ENCODE data around the gene SAP25. TPM values are rescaled to one million over a fixed set of nuclear protein-coding genes. Genes with fewer than 3 reads are reported as not detected.
A peak's percentile ranks its signal among the peaks of the same experiment; 100 is the strongest.

The SAP25 gene
- not detected in 2 replicates for total RNA-seq

DNA sequence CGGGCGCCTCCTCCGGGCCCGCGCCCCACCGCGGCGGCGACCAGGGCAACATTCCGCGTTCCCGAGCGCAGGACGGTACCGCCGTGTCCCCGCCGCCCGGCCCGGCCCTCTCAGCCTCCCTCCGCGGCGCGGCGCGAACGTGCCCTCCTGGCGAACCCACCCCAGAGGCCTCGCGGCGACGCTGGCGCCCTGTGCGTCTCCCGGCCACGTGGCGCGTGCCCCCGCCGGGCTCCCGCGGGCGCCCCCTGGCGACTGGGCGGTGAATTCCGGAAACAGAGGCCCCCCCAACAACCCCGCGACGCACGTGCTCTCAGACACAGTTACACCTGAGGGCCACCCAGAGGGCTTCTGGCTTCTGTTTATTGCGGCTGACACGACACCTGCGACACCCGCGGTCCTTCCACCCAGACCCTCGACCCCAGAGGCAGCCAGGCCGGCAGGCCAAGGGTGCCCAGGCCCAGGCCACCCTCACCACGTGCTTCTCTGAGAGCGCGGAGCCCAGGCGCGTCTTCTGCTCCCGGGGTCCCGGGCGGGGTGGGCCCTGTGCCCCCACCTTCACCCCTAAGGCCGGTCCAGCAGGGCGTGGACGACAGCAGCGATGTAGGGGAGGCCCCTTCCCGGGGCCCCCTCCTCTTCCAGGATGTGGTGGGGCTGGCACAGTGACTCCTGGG lies at the start of gene SAP25:
Gene SAP25 (minus strand): TSS at position 210 of the 671 bp plus-strand sequence. CDS start 158 bp downstream, at position 52.
- no peak for DNase-seq

DNA sequence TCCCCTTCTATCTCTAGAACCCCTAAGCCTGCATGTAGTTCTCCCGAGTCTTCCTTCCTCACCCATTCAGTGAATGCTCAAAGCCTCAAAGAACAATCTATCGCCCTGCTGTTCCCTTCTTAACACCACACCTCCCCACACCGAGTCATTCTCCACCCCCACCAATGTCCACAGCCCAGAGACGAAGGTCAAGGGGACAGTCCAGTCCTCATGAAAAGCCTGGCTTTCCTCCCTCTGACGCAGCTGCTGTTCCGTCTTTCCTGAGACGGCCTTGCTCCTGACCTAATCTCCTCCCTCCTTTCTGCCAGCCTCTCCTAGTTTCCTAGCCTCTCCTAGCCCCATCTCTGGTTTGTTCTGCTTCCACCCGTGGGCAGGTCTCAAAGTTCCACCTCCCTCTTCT lies 47.9 kb upstream of the SAP25 start:
- DNase-seq, result no peak

- DNase-seq, result no peak
Measured at GRCh38 chr7:100620804-100621203, 47.1 kb upstream of the SAP25 start.

GRCh38 chr7:100620239-100620638 lies 46.5 kb upstream of the SAP25 start:
- DNase-seq, result no peak

- no peak for DNase-seq
Measured at GRCh38 chr7:100614308-100614861, 40.7 kb upstream of the SAP25 start.

- DNase-seq, result no peak
Measured at GRCh38 chr7:100613412-100614175, 39.9 kb upstream of the SAP25 start.

- peak; percentile 36 for DNase-seq
Measured at GRCh38 chr7:100612730-100613390, 39.2 kb upstream of the SAP25 start.

DNA sequence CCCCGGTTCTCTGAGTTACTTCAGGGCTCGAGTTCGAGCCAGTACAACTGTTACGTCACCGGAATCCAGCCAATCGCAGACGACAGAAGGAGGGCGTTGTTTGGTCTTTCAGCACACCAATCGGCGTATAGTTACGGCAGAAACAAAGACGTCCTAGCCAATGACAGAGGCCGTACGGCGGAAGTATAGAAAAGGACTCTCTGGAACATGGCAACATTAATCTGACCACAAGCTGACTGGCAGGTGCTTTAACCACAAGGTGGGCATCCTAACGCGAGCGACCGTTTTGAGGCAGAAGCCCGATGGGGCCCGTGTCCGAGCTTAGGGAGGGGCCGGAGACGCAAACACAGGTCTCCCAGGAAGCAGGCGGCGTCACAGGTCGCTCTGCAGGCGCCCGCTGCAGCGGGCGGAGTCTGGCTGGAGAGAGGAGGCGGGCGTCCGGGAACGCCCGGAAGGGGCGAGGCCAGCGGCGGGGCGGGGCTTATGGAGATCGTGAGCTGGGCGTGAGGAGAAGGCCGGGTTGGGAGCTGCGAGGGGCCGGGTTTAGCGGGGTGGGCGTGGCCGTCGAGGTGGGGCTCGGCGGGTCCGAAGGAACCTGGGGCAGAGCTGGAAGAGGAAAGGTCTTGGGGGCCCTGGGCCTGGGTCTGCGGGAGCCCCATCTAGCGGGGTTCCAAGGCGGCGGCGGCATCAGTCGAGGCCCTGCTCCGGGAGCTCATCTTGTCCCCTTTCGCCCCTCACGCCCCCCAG lies 38.5 kb upstream of the SAP25 start, which contains the start of gene MOSPD3:
Gene MOSPD3 (plus strand): TSS at position 558 of the 747 bp plus-strand sequence. CDS start 252 bp downstream, outside the sequence.
- DNase-seq, result peak; percentile 100

DNA sequence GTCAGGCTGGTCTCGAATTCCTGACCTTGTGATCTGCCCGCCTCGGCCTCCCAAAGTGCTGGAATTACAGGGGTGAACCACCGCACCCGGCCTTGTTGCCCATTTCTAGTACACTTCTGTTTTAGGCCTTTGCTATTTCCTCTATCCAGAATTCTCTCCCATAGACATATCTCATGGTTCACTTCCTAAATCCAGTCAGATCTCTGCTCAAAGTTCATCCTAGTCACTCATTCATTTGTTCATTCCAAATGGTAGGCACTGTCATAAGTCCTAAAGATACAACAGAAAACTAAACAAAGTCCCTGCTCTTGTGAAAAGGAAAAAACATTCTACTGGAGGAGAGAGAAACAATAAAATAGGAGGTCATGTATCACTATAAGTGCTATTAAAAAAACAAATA lies 36.3 kb upstream of the SAP25 start:
- no peak for DNase-seq

DNA sequence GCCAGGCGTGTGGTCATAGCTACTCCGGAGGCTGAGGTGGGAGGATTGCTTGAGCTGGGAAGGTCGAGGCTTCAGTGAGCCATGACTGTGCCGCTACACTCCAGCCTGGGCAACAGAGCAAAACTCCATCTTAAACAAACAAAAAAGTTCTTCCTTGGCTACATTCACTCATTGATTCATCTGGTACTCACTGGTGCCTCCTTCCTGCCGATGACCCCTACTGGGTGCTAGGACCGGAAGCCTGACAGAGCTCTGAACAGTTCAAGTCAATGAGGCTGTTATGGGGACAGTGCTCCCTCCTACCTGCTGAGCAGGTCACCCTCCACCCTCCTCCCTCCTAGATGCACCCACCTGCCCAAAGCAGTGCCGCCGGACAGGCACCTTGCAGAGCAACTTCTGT lies 33.4 kb upstream of the SAP25 start:
- DNase-seq, result no peak

- DNase-seq, result no peak
Measured at GRCh38 chr7:100606313-100606712, 32.6 kb upstream of the SAP25 start.

DNA sequence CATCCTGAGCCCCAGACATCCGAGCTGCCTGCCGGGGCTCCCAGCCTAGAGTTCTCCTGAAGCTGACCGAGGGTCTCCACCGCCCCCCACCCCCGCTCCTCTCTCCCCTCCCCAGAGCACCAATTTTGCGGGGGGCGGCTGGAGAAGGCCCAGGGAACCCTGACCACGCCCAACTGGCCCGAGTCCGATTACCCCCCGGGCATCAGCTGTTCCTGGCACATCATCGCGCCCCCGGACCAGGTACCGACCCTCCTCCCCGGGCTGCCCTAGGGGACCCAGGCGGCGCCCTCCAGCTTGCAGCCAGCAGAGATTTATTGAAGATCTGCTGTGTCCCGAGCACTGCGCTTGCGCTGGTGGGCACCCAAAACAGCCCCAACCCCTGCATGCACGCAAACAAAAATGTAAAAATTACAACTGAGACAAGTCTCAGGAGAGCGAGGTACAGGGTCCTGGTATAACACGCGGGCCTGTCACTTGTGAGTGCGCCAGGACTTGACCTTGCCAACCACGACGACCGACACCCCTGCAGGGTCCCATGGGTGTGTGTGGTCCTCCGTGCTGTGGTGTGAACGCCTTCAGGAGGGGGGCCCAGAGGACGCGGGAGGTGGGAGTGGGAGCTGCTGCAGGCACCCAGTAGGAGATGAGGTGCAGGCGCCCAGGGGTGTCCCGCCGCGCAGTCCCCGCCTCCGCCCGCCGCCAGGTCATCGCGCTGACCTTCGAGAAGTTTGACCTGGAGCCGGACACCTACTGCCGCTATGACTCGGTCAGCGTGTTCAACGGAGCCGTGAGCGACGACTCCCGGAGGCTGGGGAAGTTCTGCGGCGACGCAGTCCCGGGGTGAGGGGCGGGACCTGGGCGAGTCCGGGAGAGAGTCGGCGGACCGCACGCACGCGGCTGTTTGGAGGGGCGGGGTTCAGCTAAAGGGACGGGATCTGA lies 31.5 kb upstream of the SAP25 start:
- DNase-seq, result no peak

DNA sequence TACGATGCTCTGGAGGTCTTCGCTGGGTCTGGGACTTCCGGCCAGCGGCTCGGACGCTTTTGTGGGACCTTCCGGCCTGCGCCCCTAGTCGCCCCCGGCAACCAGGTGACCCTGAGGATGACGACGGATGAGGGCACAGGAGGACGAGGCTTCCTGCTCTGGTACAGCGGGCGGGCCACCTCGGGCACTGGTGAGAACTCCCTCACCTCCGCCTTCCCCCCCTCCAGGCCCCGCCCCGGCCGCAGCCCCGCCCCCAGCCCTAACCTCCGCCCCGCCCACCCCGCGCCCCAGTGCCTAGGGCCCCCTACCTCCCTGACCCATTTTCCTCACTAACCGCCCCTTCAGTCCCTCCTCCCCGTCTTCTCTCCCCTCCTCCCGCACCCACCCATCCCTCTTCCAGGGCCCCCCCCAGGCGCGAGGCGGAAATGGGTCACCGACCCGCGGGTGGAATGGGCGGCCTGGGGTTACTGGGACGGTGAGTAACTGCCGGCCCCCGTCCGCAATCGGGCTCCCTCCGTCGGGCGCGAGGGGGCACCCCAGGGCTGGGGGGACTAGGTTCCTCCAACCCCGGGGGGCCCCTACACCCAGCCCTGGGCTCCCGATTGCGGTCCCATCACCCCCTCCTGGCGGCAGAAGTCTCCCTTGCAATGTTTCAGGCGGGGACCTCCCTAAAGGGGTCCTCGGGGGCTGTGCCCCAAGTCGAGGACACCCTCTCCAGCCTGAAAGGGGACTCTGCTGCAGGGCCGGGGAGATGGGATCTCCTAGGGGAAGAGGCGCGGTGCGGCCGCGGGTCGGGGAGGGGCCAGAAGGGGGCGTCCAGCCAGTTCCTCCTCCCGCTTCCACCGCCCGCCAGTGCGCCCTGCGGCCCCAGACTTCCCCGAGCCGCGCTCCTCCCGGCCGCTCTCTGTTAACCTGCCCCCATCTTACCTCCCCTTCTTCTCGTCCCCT lies 30.6 kb upstream of the SAP25 start:
- peak; percentile 66 for DNase-seq

GRCh38 chr7:100603726-100604027 lies 30.0 kb upstream of the SAP25 start:
- DNase-seq, result no peak

DNA sequence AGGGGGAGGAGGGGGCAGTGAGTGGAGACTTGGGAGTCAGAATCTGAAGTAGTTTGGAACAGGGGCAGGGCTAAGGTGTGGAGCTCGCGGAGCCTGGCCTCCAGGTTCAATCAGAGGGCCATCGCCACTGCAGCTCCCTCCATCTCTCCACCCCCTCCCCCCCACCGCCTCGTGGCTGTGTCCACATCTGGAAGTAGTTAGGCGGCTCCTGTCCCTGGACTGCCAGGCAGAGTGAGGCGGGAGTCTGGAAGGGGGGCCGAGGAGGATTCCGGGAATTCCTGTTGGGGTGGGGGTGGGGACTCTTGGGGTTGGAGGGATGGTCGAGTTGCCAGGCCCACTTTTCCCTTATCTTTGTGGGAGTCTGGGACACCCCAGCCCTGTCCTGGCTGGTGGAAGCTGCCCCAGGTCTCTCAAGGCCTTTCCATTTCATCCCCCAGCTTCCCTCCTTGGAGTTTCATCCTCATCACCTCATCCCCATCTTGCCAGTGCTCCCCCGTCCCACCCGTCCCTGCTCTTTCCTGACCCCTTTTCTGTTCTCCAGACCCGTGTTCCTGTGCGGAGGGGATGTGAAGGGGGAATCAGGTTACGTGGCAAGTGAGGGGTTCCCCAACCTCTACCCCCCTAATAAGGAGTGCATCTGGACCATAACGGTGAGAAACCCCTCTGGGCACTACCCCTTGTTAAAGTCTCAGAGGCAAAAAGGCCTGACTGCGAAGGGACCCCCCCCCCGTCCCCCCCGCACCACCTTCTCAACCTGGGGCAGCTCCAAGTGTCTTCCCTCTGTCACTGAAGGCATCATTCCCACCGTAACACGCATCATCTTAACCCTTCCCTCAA lies 29.4 kb upstream of the SAP25 start:
- DNase-seq, result no peak

DNA sequence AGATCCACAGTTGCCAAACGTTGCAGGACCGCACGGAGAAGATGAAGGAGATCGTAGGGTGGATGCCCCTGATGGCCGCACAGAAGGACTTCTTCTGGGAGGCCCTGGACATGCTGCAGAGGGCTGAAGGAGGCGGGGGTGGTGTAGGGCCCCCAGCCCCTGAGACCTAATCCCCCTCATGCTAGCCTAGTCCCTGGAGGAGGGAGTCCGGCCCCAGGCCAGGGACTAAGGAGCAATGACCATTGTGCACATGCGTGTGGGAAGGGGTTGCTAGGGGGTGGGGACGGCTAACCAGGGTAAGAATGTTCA lies 27.0 kb upstream of the SAP25 start:
- no peak for DNase-seq

DNA sequence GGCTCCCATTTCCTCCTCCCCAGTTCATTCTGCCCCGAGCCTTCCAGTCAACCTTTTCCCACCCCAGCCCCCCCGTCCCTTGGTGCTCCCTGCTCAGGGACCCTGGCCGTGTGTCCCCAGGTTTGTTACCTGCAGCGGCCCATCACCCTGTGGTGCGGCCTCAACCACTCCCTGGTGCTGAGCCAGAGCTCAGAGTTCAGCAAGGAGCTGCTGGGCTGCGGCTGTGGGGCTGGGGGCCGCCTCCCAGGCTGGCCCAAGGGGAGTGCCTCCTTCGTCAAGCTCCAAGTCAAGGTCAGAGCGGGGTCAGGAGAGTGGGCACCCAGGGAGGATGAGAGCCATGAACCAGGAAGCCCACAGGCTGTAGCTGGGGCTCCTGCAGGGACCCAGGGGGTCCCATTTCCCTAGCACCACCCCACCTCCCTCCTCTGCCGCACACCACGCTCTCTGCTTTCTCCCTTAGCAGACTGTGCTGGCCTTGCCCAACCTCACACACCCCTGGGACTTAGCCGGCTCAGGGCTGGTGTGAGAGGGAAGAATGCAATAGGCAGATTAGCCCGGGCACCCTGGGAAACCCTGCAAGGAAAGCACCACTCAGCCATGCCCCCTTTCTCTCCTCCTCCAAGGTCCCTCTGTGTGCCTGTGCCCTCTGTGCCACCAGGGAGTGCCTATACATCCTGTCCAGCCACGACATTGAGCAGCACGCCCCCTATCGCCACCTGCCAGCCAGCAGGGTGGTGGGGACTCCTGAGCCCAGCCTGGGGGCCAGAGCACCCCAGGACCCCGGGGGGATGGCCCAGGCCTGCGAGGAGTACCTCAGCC lies 26.4 kb upstream of the SAP25 start:
- no peak for DNase-seq

DNA sequence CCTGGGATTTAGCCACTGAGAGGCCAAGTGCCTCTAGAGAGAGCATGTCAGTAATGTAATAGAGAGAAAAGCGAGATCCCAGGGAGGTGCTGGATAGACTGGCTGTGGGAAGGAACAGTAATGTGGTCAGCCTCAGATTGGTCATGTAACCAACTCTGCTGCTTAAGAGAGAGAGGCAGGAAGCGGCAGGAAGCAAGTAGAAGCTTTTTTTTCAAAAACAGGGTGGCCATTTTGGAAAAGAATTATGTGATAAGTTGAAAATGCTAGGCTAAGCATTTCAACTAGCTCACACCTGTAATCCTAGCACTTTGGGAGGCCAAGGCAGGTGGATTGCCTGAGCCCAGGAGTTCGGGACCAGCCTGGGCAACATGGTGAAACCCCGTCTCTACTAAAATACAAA lies 24.7 kb upstream of the SAP25 start:
- no peak for DNase-seq

GRCh38 chr7:100595188-100595587 lies 21.5 kb upstream of the SAP25 start:
- no peak for DNase-seq
